Measurements from ENCODE around the gene ZNF839.

- TF ChIP-seq POLR2AphosphoS5 (IDR thresholded peaks at IDR 0.05; ENCODE audit: low read depth, low read length): no peak
- TF ChIP-seq, protein P1, sequence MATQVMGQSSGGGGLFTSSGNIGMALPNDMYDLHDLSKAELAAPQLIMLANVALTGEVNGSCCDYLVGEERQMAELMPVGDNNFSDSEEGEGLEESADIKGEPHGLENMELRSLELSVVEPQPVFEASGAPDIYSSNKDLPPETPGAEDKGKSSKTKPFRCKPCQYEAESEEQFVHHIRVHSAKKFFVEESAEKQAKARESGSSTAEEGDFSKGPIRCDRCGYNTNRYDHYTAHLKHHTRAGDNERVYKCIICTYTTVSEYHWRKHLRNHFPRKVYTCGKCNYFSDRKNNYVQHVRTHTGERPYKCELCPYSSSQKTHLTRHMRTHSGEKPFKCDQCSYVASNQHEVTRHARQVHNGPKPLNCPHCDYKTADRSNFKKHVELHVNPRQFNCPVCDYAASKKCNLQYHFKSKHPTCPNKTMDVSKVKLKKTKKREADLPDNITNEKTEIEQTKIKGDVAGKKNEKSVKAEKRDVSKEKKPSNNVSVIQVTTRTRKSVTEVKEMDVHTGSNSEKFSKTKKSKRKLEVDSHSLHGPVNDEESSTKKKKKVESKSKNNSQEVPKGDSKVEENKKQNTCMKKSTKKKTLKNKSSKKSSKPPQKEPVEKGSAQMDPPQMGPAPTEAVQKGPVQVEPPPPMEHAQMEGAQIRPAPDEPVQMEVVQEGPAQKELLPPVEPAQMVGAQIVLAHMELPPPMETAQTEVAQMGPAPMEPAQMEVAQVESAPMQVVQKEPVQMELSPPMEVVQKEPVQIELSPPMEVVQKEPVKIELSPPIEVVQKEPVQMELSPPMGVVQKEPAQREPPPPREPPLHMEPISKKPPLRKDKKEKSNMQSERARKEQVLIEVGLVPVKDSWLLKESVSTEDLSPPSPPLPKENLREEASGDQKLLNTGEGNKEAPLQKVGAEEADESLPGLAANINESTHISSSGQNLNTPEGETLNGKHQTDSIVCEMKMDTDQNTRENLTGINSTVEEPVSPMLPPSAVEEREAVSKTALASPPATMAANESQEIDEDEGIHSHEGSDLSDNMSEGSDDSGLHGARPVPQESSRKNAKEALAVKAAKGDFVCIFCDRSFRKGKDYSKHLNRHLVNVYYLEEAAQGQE (IDR thresholded peaks at IDR 0.05; ENCODE audit: insufficient read depth in 1 of 2, low read depth in 2 of 2, low read length in 2 of 2): no peak
- TF ChIP-seq TAF1 (IDR thresholded peaks at IDR 0.05; ENCODE audit: borderline replicate concordance, insufficient read depth, low read length): no peak
- TF ChIP-seq SIN3A (IDR thresholded peaks at IDR 0.05; ENCODE audit: borderline replicate concordance, insufficient read depth, low read length): no peak
Observed at GRCh38 chr14:102278631-102278935, 41.0 kb upstream of the ZNF839 start.

Data from PFSK-1 (cell line).